GM19463 (cell line): ENCODE data around the gene KCNJ15.
"Not testable (repeated sequence)": the region's sequence is repeated elsewhere in the genome, so short reads cannot be mapped to it uniquely, and the experiment has no call there.

ENCODE experiments used
- ATAC-seq: cut with Tn5 transposase; IDR thresholded peaks from one replicate; pipeline ENCODE4 v1.9.1; 2021; ENCODE audit warnings: mild to moderate bottlenecking, moderate library complexity; ENCODE audit not compliant: unreplicated experiment

Gene KCNJ15

DNA sequence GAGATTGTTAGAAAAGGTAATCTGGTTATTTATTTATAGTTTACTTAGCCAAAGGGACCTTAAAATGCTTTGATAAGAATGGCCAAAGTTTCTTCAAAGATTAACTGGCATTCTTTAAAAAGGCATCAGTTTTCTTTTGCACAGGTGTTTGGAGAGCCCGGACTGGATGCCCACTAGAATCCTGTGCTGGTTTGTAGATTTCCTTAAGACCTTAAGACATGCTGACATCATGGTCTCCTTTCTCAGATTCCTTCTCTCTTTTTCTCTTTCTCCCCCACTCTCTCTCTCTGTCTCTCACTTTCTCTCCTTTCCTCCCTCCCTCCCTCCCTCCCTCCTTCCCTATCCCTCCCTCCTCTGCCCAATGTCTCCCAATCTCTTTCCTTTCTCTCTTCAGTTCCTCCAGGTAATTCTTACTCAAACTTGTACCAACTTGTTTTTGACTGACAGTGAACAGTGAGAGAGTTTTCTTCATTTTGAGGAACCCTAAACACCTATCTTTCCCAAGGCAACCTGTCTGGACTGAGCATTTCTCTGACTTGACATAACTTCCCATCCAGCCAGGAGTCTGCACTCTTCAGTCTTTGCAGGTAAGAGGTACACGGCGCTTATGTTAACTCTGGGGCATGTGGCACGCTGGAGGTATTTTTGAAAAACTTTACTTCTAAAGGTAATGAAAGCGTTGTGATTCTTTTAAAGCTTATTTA is at the start of gene KCNJ15:
Gene KCNJ15 (plus strand): TSS at position 393 of the 704 bp plus-strand sequence. CDS start 42,271 bp downstream, outside the sequence.
- no peak for ATAC-seq

DNA sequence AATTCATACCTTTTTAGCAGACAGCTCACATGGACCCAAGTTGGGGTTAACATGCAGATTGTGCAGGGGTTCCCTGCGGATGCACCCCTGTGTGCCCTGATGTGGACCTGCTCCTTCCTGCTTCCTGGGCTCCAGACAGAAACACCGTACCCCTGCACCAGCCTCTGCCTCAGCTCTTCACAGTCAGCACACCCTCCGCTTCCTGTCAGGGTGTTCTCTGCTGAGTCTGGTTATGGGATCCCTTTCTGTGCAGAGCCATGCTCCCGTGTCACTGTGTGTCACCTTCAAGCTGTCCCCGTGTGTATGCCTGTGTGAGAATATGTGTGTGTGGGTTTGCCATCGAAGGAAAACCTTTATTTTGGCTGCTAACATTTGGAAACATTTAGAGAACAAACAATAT is 48.7 kb upstream of the KCNJ15 start:
- ATAC-seq: no peak

DNA sequence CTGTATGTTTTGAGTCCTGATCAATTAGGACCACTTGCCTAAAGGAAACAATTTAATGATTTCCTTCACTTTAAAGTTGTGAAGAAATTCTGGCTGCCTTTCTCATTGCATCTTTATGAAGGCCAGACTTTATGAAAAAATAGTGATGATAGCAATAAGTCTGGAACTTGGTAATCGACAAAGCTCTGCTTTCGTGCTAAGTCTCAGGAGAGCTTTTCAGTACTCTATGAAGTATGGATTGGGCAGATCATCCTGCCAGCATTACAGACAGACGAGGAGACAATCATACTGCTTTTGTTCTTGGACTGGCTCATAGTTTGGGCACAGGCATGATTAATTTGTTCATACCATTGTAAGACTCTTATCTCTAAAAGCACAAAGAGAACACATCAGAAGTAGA is 45.5 kb upstream of the KCNJ15 start:
- ATAC-seq: no peak

DNA sequence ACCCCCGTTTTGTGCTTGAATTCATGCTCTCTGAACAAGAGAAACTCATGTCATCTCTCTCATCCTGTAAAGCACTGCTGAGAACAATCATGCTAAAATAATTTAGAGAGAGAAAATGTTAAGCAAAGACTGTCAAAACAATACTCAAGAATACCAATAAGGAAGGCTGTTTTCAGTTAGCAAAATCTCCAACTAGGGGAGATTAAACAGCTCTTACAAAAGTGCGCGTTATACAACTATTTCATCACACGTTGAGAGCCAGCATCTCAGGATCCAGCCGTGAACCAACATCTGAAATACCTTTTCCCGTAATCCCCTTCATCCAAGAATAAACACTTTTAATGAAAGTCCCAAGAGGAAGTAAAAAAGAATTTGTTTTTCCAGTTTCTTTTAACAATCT is 44.1 kb upstream of the KCNJ15 start:
- ATAC-seq: no peak

DNA sequence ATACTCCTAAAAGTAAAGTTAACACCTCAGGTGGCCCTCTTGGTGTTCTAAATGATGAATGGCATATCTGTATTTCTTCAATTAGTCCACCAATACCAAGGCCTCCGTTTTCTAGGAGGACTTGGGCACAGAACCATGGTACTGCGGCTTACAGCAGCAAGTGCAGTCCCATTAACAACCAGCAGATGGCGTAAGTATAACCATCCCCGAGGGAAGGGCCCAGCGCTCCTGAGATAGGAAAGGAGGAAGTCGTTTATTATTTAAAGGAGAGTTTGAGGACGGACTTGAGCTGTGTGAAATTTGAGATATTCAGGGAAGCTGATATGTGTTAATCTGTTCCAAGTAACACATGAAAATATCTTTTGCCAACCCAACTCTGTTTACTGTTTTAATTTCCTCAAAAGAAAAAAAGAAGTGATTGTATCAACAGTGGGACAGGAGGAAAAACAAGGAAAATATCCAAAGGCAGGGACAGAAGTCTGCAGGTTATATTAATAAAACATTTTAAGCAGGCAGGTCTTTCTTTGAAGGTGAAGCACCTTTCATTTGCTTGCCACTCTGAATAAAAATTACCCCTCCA is 37.7 kb upstream of the KCNJ15 start:
- no peak for ATAC-seq

DNA sequence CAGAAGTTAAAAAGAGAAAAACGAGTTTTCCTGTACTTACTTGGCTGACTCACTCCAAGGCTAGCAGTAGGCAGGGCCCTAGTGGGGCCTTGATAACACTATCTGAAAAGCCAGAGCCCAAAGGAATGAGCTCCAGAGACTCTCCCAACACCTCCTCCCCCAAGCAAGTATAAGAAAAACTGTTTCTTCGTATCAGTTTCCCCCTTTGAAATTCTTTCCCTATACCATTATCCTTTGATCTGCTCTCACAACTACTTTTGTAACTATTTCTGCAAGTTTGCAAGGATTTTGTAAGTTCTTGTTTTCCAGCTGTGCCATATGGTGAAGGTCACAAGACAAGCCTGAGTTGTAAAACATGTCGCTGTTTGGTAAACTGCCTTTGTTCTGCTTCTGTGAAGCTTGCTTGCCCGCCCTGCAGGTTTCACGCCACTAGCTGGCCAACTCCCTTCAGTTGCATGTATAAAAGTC is 36.5 kb upstream of the KCNJ15 start:
- ATAC-seq: no peak

DNA sequence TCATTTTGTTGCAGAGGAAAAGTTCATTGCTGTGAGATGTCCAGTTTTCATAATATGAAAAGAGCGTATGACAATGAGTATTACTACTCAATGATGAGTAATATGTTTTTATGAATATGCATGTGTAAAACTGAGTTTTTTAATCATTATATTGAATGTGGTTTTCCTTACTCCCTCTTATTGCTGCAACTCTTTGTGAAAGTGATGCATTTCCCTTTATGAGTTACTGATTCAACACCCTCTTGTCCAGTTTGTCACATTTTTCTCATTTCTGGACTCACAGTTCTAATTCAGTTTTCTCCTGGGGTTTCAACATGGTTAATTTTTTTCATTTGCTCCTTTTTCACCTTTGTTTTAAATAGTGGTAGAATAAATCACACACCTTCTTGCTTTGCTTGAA is 35.2 kb upstream of the KCNJ15 start:
- peak; percentile 70 for ATAC-seq

DNA sequence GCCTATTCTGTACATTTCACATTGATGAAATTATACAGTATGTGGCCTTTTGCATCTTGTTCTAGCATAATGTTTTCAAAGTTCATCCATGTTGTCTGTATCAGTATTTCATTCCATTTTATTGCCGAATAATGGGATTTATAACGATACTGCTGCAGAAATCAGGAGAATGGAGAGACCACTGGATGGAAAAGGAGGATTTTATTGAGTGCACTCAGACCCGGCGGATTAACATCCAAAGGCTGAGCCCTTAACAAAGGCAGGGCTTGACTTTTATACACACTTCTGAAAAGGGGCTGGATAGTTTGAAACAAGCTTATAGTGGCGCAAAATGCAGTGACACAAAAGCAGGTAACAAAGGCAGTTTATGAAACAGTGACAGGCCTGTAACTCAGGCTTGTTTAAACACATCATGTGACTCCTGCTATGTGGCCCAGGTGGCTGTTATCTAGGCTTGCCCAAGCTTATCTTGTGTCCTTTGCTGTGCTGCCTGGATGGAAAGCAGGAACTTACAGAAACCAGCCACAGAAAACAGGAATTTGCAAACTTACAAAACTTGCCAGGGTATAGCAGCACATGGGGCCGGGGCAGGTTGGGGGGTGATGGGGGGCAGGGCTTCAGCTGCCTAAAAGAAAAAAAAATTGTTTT is 32.8 kb upstream of the KCNJ15 start:
- no peak for ATAC-seq

DNA sequence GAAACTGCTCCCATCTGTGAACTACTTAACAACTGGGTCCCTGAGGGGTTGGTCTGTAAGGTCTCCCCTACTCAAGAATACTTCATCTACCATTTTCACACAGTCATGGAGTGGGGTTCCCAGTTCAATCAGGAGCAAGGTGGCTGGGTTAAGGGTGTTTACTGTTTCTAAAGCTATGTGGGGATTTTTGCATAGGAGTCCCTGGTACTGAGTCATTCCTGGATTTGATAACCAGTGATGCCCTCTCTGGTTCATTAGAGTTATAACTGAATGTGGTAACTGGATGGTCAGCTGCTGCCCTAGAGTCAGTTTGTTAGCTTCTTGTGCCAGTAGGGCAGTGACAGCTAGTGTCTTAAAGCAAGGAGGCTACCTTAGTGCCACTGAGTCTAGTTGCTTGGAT is 29.4 kb upstream of the KCNJ15 start:
- ATAC-seq: no peak

DNA sequence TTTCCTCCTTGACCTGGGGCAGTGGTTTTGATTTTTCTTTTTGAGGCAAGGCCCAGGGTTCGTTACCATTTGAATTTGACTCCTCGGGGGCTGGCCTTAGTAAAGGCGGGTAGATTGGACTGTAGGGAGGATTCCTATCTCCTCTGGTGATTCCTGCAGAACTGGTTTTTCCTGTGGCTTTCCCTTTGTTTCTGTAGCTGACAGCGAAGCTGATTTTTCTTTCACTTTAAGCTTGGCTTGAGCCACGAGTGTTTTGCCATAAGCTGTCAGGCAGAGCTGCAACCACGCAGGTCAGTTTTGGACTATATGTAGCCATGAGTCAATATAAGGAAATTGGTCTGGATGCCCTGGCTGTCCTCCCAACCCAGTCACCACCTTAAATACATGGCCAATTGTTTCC is 28.7 kb upstream of the KCNJ15 start:
- no peak for ATAC-seq

DNA sequence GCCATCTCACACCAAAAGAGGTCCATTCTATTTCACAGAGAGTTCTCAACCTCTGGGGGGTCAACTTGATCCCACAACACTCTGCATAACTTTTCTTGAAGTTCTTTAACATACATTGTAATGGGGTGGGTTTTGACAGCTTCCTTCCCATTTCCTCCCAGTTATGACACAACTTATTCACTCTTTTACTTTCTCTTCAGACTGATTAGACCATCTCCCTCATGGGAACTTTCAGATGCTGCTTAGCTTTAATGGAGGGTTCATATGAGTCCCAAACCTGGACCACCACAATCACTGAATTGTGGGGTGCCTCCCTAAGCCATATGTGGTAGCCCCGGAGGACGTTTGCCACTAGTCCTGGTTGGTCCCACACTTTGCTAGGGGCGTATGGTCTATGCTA is 28.3 kb upstream of the KCNJ15 start:
- ATAC-seq: no peak

DNA sequence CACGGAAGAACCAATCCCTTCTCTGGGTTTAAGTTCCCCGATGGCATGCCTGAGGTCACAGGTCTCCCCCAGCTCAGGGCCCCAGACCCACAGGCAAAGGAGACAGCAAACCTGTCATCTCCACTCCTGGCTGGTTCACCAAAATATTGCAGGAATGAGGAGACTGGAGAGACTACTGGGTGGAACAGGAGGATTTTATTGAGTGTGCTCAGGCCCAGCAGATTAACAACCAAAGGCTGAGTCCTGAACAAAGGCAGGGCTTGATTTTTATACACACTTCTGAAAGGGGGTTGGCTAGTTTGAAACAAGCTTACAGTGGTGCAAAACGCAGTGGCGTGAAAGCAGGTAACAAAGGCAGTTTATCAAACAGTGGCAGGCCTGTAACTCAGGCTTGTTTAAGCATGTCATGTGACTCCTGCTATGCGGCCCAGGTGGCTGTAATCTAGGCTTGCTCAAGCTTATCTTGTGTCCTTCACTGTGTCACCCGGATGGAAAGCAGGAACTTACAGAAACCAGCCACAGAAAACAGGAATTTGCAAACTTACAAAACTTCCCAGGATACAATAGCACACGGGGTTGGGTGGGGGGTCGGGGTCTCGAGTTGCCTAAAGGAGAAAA is 27.4 kb upstream of the KCNJ15 start:
- no peak for ATAC-seq

DNA sequence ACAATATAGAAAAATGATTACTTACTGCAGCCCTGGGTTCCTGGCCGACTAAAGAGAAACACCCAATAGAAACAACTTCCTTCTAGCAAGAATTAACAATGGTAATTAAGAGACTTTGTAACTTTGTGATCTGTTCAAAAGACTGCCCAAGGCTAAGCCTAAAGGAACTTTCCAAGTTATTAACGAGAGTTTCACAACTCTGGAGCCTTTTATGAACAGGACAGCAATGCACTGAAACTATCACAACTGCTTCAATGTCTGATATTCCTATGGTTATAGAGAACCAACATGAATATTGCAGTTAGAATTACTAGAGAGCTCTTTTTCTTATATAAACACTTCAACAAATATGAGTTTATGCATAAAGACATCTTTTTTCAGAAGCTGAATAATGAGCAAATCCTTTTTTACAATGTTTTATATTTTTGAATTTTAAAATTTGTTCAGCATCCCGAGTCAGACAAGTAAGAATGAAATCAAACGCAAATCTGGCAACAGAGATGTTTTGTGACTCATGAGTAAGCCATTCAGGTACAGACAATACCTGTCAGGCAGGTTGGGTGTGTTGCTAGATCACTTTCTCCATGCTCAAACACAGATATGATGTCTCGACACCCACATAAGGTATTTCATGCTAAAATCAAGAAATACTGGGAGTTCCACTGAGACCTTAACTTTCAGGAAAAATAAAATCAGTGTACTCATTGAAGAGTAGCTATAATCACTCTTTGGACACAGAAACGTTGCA is 22.2 kb upstream of the KCNJ15 start:
- ATAC-seq: no peak

DNA sequence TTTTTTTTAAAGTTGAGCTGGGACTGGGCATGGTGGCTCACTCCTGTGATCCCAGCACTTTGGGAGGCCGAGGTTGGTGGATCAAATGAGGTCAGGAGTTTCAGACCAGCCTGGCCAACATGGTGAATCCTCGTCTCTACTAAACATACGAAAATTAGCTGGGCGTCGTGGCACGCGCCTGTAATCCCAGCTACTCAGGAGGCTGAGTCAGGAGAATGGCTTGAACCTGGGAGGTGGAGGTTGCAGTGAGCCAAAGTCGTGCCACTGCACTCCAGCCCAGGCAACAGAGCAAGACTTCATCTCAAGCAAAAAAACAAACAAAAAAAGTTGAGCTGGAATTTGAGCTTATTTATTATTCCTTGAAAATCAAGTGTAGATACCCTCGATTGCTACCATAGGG is 21.5 kb upstream of the KCNJ15 start:
- not testable (repeated sequence) for ATAC-seq

DNA sequence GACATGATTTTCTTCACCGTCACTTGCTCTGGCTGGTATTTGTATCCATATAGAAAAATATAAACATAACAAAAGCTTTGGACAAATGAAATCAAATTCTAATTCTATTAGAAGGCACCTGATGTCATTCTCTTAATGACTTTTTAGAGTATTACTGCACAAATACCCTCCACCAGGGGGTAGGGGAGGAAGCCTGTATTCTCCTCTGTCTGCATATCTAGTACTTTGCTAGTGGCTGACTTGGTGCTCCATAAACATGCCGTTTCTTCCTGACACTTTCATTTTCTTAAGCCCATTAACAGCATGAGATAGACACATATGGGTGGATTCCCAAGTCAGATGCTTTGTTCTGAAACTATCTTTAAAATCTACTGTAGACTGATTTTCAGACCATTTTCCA is 20.6 kb upstream of the KCNJ15 start:
- no peak for ATAC-seq

DNA sequence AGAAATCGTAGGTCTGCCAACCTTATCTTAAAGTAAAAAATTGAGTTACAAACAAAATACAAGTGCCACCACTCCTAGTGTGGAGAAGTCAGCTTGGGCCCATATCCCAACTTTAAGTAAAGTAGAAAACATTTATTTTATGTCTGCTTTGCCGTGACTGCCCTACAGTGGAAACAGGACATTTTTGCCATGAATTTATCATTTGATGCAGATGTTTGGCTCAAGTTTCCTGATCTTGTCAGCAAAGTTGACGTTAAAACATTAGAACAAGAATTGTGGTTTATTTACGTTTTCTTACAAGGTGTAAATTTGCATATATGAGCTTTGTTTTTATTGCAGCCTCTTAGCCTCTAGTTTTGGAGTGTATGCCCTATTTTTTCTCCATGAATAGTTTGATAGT is 17.1 kb upstream of the KCNJ15 start:
- no peak for ATAC-seq

DNA sequence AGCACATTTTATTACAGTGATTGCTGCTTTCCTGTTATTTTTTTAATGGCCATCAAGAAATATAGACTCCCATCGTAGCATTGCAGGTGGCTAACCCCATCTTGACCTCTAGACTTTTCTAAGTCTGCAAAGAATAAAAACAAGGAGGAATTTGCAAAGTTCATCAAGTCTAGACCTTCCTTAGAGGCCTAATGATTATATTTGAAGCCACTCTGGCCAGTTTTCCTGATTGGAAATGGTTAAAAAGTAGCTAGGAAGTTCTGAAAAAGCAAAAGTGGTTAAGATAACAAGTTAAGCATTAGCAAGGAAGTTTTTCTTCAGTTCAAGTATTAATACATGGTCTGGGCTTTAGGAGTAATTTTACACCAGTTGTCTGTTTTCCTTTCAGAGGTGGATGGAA is 16.7 kb upstream of the KCNJ15 start:
- ATAC-seq: no peak

DNA sequence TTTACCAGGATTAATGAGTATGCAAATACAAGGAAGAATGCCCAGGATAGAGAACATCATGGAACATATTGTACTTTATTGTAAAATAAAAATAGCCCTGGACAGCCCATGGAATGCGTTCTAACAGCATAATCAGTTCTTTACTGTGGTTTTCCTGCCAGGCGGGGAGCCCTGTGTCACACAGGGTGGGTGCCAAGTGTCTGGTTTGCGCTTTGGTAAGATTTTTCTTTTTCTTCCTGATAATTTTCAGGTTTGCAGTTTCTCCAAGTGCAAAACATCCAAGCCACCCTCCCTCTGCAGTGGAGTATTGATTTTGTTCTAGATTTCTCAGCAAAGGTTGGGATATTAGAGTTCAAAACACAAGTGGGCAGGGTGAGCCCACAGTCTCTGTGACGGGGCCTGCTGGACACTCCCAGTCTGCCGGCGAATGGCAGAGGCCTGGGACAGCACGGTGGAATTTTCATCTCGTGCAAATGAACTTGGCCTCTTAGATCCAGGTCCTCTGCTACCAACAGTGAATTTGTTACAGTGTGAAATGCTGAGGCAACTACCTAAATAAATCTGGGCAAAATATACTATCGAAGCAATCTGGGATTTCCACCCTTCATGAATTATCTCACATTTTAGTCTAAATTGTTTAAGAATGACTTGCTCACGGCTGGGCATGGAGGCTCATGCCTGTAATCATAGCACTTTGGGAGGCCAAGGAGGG is 15.6 kb upstream of the KCNJ15 start:
- no peak for ATAC-seq

DNA sequence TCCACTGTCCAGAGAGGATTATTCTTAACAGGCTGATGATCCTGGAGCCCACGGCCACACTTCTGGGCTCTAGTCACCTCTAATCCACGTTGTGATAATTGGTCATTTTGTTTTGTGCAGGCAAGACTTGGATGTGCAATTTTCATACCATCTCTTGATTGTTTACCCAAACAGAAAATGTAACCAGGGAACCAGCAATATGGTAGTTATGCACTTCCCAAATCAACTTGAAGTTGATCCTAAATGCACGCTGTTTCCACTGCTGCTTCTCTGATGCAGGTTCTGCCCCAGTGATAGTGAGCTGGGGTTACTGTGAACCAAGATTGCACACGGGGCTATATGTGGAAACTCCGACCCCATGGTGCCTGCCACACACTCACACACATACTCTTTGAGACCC is 14.7 kb upstream of the KCNJ15 start:
- ATAC-seq: no peak

DNA sequence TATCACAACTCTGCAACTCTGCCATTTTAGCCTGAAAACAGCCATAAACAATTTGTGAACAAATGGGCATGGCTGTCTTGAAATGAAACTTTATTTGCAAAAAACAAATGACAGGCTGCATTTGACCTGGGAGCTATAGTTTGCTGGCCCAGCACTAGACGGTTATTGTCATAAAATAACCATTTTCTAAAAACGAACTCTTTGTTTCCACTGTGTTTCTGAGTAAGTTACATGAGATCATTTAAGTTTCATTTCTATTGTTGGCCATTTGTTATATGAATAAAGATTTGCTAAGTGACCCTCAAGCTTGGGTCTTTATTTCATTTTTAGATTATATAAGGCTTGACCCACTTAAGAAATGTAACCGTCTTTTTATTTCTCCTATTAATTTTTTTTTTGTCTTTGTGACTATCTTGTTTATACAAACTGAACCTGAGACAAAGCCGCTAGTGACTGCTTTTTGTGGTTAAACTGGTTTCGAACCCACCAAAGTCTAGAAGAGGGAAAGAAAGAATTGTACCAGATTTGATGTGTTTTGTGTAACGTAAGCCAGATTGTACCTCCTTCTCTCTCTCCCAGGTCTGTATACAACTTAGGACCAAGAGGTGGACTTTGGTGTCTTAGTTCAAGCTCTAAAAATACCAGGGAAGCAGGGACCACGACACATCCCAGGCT is 12.9 kb upstream of the KCNJ15 start:
- ATAC-seq: no peak
